Endothelial cell of umbilical vein (primary cell): ENCODE results near the gene P2RY6. TPM values are rescaled to one million over a fixed set of nuclear protein-coding genes. Genes with fewer than 3 reads are reported as not detected.

Experiments
- BruUV-seq: library from RNA; stranded (reverse); fragments of 400-500 nt; replicated peaks from 2 replicates; lab custom pipeline; 2021; lab: Mats Ljungman, UMichigan
- CTCF ChIA-PET: fragments of 300-600, 350-600 bp; sonication (Branson Sonifier 250); formaldehyde crosslinking; loops from one replicate; lab custom pipeline; 2021; ENCODE audit warnings: antibody characterized with exemption, inconsistent platforms; lab: Charles Lee
- POLR2A ChIA-PET: fragments of 300-600, 350-600 bp; sonication (Branson Sonifier 250); formaldehyde crosslinking; loops from one replicate; lab custom pipeline; 2021; ENCODE audit warnings: antibody characterized with exemption, inconsistent platforms; lab: Charles Lee
- DNase-seq: peaks from one replicate; pipeline ENCODE4 v3.0.0-alpha.2; 2011; ENCODE audit warnings: low read depth, low spot score
- FAIRE-seq: peaks from 2 replicates; lab custom pipeline; 2011; peaks lifted over from hg19 to GRCh38; lab: Jason Lieb, UNC
- H2AFZ ChIP-seq: 2 replicates; pipeline ENCODE4 v1.6.0; 2012; ENCODE audit warnings: low read depth, low read length, control low read depth, inconsistent platforms
- H3K27ac ChIP-seq: 2 replicates; pipeline ENCODE4 v1.5.1; 2011; ENCODE audit warnings: low read depth, mild to moderate bottlenecking, control low read depth, low read length, moderate library complexity; ENCODE audit not compliant: insufficient read depth
- H3K27me3 ChIP-seq, 2 experiments: 2 replicates each; pipeline versions ENCODE4 v1.6.0 to v1.6.1; 2011; ENCODE audit warnings: low read length in 2 of 2, mixed read lengths in 1 of 2; ENCODE audit not compliant: control insufficient read depth in 2 of 2, insufficient read depth in 2 of 2
- H3K36me3 ChIP-seq, 2 experiments: 2 replicates in 1 of 2; 3 replicates in 1 of 2; pipeline ENCODE4 v1.5.1; 2011; ENCODE audit warnings: low read length in 2 of 2, mild to moderate bottlenecking in 1 of 2, moderate library complexity in 1 of 2; ENCODE audit not compliant: control insufficient read depth in 2 of 2, insufficient read depth in 2 of 2; ENCODE audit errors: extremely low read depth in 1 of 2
- H3K4me1 ChIP-seq: 3 replicates; pipeline ENCODE4 v1.5.1; 2011; ENCODE audit warnings: mild to moderate bottlenecking, low read length; ENCODE audit not compliant: control insufficient read depth, insufficient read depth; ENCODE audit errors: extremely low read depth
- H3K4me2 ChIP-seq: 2 replicates; pipeline ENCODE4 v1.6.1; 2011; ENCODE audit warnings: low read length, control low read depth, mixed read lengths; ENCODE audit not compliant: insufficient read depth
- H3K4me3 ChIP-seq, 3 experiments: fragments of 200-600 bp in 1 of 3; sonication (generic), shearing (Covaris generic) in 1 of 3; replicated peaks in 1 of 3; 2 replicates each; pipeline ENCODE4 v1.5.1; 2011 to 2016; ENCODE audit warnings: control low read depth in 3 of 3, low read length in 3 of 3, mild to moderate bottlenecking in 2 of 3, inconsistent platforms in 1 of 3, low read depth in 1 of 3, moderate library complexity in 1 of 3; ENCODE audit not compliant: insufficient read depth in 1 of 3
- H3K79me2 ChIP-seq: 2 replicates; pipeline ENCODE4 v1.6.0; 2012; ENCODE audit warnings: low read length, inconsistent platforms; ENCODE audit not compliant: control insufficient read depth, insufficient read depth
- H3K9ac ChIP-seq: replicated peaks from 2 replicates; pipeline ENCODE3; 2011; ENCODE audit warnings: low read length, control low read depth; ENCODE audit not compliant: insufficient read depth; ENCODE audit errors: extremely low read depth
- H3K9me1 ChIP-seq: replicated peaks from 3 replicates; pipeline ENCODE4 v1.6.0; 2011; ENCODE audit warnings: mild to moderate bottlenecking, low read length; ENCODE audit not compliant: control insufficient read depth, insufficient read depth; ENCODE audit errors: extremely low read depth
- H3K9me3 ChIP-seq: replicated peaks from 2 replicates; pipeline ENCODE4 v1.5.1; 2012; ENCODE audit warnings: low read length, inconsistent platforms; ENCODE audit not compliant: control insufficient read depth, insufficient read depth
- H4K20me1 ChIP-seq: replicated peaks from 2 replicates; pipeline ENCODE3; 2011; ENCODE audit warnings: mild to moderate bottlenecking, low read length; ENCODE audit not compliant: control insufficient read depth, insufficient read depth; ENCODE audit errors: extremely low read depth
- CTCF ChIP-seq, 2 donors: IDR thresholded peaks; 1 replicate in 1 of 2; 2 replicates in 1 of 2; pipeline ENCODE4 v1.5.1; 2011; ENCODE audit warnings: low read length in 2 of 2, mild to moderate bottlenecking in 2 of 2, moderate library complexity in 2 of 2, control low read depth in 1 of 2, inconsistent platforms in 1 of 2, low read depth in 1 of 2; ENCODE audit not compliant: insufficient read depth in 1 of 2; ENCODE audit errors: extremely low read depth in 1 of 2
- EZH2 ChIP-seq: IDR thresholded peaks from 2 replicates; pipeline ENCODE4 v1.6.1; 2012; ENCODE audit warnings: borderline replicate concordance, low read depth, mild to moderate bottlenecking, moderate library complexity, low read length, inconsistent platforms; ENCODE audit not compliant: severe bottlenecking
- FOS ChIP-seq: IDR thresholded peaks from 2 replicates; pipeline ENCODE4 v1.6.1; 2011; ENCODE audit warnings: mild to moderate bottlenecking, low read length, moderate library complexity, borderline replicate concordance; ENCODE audit not compliant: insufficient read depth
- GATA2 ChIP-seq: IDR thresholded peaks from 2 replicates; pipeline ENCODE4 v1.7.0; 2011; ENCODE audit warnings: low read depth, mild to moderate bottlenecking, moderate library complexity, mixed read lengths, low read length; ENCODE audit not compliant: insufficient read length, insufficient read depth
- JUN ChIP-seq: IDR thresholded peaks from 2 replicates; pipeline ENCODE4 v1.6.1; 2011; ENCODE audit warnings: borderline replicate concordance, low read depth; ENCODE audit not compliant: insufficient read length, insufficient read depth
- MYC ChIP-seq: IDR thresholded peaks from one replicate; pipeline ENCODE4 v1.6.1; 2011; ENCODE audit warnings: mild to moderate bottlenecking, low read depth, low read length
- POLR2A ChIP-seq: IDR thresholded peaks from 2 replicates; pipeline ENCODE4 v1.6.1; 2012; ENCODE audit warnings: low read depth, mild to moderate bottlenecking, control low read depth, low read length
- POLR2AphosphoS5 ChIP-seq: IDR thresholded peaks from 2 replicates; pipeline ENCODE4 v1.6.1; 2012; ENCODE audit warnings: low read depth, mild to moderate bottlenecking, control low read depth, low read length, moderate library complexity; ENCODE audit not compliant: insufficient read depth
- dilution Hi-C: fragments of 300-500 bp; cut with MboI; formaldehyde crosslinking; loops from one replicate; pipeline ENCODE4 v1.15.0; 2019; ENCODE audit warnings: low sequenced_read_pairs; ENCODE audit not compliant: extremely low pct_ligation_motif_present
- intact Hi-C: fragments of 100-400 bp; cut with micrococcal nuclease; formaldehyde crosslinking; loops from one replicate; pipeline ENCODE4 v1.10.0; 2022
- polyA plus RNA-seq, 4 experiments: library from polyadenylated mRNA; depleted of rRNA in 3 of 4; stranded (reverse) in 3 of 4; unstranded in 1 of 4; fragments of >200 nt; gene quantifications; 2 replicates each; pipeline versions ENCODE4 v1.2.1 to v1.2.3, GENCODE V29; 2011 to 2012; ENCODE audit warnings: missing spikeins in 1 of 4
- total RNA-seq: library from RNA; stranded (reverse); gene quantifications from 2 replicates; pipeline ENCODE4 v1.2.3, GENCODE V29; 2021

The P2RY6 gene
- total and polyA plus RNA-seq, 2 donors (not counting 3 experiments of a cell fraction or from before 2014, with no cell fraction given): 0.47 TPM; not detected in 1

GRCh38 chr11:73290536-73290935 is 18.4 kb downstream of the P2RY6 start:
- Histone ChIP-seq H3K9ac (no peak overlapping the region), H3K27me3 (no peaks in the 10 kb centered on the region), H3K4me2 (no peak overlapping the region), H3K36me3 (no peaks in the 10 kb centered on the region), H2AFZ (no peak overlapping the region), H3K9me3 (no peaks in the 10 kb centered on the region), H3K27ac (no peak overlapping the region), H3K4me1 (peaks cover 19% of the 10 kb centered on the region), H3K79me2 (no peaks in the 10 kb centered on the region), H4K20me1 (no peaks in the 10 kb centered on the region), H3K4me3 (no peak overlapping the region), H3K9me1 (no peaks in the 10 kb centered on the region)
- dilution Hi-C loops (no loop called here), intact Hi-C loops (no loop called here)
- POLR2A ChIA-PET: no interaction called here
- DNase-seq (no peak), FAIRE-seq (no peak)
- no TSS peak for BruUV-seq
- CTCF ChIA-PET: interaction anchor here (0.9 to 7.5 kb wide), 15 partner anchors 11 to 819 kb away, joined by 3 to 110 read pairs (median 7); partner anchors contain the start of gene P2RY2
- no peak for TF ChIP-seq FOS
- TF ChIP-seq MYC: no peak
- TF ChIP-seq GATA2: no peak
- TF ChIP-seq JUN: no peak
- no peak for TF ChIP-seq POLR2A
- no peak for TF ChIP-seq POLR2AphosphoS5
- TF ChIP-seq EZH2: no peak
- TF ChIP-seq CTCF (IDR thresholded peaks at IDR 0.05; ENCODE audit: extremely low read depth in 1 of 2, insufficient read depth in 1 of 2, low read depth in 1 of 2, low read length in 2 of 2): no peak
